K562 (cell line): ENCODE measurements around the gene MYL4. TPM values are rescaled to one million over a fixed set of nuclear protein-coding genes. Genes with fewer than 3 reads are reported as not detected.

ENCODE experiments used
- polyA plus RNA-seq, 8 experiments: library from polyadenylated mRNA; depleted of rRNA in 4 of 8; stranded (reverse) in 5 of 8; unstranded in 3 of 8; fragments of >200 nt; fragmentation: Nextera tagmentation in 2 of 8; fragmentation: Illumina TruSeq in 1 of 8; extraction: Ambion mirVana in 2 of 8; extraction: Trizol in 1 of 8; gene quantifications; 2 replicates each; pipeline versions ENCODE4 v1.2.1 to v1.2.3, GENCODE V29; 2011 to 2014; ENCODE audit warnings: inconsistent platforms in 1 of 8, missing spikeins in 1 of 8
- total RNA-seq, 7 experiments: library from RNA; depleted of rRNA in 6 of 7; stranded (reverse); fragments of >200 nt in 6 of 7; fragmentation: Illumina TruSeq in 2 of 7; extraction: Trizol in 2 of 7; gene quantifications; 2 replicates each; pipeline versions ENCODE4 v1.2.1 to v1.2.3, GENCODE V29; 2011 to 2021; ENCODE audit warnings: low replicate concordance in 1 of 7
- TF ChIP-seq, protein P1 (sequence below), 2 experiments: fragments of 450-650 bp in 1 of 2; sonication (generic) in 1 of 2; formaldehyde crosslinking in 1 of 2; IDR thresholded peaks; 2 replicates each; pipeline versions ENCODE4 v1.7.1 to v1.9.0; 2016 to 2022; ENCODE audit warnings: inconsistent platforms in 1 of 2, mild to moderate bottlenecking in 1 of 2, missing genetic modification reagents in 1 of 2

The MYL4 gene
- total and polyA plus RNA-seq, 9 of the 15 experiments (the other 6 are each of a cell fraction or from before 2014, with no cell fraction given): 117 to 423 (median 221) TPM

DNA sequence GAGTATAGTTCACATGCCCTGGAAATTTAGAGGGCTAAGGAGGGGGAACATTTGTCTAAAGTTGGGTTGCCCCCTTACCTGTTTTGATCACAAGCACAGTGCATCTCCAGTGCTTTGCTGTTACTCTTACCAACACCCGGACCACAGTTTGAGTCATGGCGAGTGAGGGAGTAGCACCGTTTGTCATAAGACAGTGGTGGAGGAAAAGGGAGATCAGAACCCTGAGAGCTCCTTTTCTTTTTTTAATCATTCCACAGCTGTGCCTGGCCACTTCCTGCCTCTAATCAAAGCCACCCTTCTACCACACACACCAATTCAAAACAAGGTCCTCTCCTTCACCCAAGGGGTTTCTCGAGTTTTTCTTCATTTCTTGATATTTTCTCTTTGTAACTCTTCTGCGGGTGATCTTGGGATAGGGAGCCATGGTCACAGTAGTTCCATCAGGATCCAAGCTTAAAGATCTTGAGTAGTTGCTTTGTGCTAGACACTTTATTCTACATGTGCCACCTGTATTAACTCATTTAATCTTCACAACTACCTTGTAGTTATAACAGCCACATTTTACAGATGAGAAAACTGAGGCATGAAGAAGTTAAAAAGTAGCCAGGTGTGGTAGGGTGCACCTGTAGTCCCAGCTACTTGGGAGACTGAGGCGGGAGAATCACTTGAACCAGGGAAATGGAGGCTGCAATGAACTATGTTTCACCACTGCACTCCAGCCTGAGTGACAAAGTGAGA, 5.0 kb upstream of the MYL4 start (continued):
- TF ChIP-seq, protein P1, sequence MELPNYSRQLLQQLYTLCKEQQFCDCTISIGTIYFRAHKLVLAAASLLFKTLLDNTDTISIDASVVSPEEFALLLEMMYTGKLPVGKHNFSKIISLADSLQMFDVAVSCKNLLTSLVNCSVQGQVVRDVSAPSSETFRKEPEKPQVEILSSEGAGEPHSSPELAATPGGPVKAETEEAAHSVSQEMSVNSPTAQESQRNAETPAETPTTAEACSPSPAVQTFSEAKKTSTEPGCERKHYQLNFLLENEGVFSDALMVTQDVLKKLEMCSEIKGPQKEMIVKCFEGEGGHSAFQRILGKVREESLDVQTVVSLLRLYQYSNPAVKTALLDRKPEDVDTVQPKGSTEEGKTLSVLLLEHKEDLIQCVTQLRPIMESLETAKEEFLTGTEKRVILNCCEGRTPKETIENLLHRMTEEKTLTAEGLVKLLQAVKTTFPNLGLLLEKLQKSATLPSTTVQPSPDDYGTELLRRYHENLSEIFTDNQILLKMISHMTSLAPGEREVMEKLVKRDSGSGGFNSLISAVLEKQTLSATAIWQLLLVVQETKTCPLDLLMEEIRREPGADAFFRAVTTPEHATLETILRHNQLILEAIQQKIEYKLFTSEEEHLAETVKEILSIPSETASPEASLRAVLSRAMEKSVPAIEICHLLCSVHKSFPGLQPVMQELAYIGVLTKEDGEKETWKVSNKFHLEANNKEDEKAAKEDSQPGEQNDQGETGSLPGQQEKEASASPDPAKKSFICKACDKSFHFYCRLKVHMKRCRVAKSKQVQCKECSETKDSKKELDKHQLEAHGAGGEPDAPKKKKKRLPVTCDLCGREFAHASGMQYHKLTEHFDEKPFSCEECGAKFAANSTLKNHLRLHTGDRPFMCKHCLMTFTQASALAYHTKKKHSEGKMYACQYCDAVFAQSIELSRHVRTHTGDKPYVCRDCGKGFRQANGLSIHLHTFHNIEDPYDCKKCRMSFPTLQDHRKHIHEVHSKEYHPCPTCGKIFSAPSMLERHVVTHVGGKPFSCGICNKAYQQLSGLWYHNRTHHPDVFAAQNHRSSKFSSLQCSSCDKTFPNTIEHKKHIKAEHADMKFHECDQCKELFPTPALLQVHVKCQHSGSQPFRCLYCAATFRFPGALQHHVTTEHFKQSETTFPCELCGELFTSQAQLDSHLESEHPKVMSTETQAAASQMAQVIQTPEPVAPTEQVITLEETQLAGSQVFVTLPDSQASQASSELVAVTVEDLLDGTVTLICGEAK (IDR thresholded peaks at IDR 0.05): peak; percentile 8; the same call in 1 of the 2 replicates
- TF ChIP-seq, protein P1 (CRISPR knock-in tag; IDR thresholded peaks at IDR 0.05): no peak
- TF ChIP-seq, all 486 proteins: peak for 9
